Neural cell (in vitro differentiated cells): ENCODE data around the gene AHCYL1.

Experiments used
- CTCF ChIP-seq: fragments of 450-650 bp; IDR thresholded peaks from 2 replicates; pipeline ENCODE4 v1.5.1; 2014; ENCODE audit warnings: antibody characterized with exemption, mild to moderate bottlenecking, moderate library complexity; ENCODE audit not compliant: poor library complexity, severe bottlenecking
- EP300 ChIP-seq: fragments of 450-650 bp; conservative IDR thresholded peaks from 2 replicates; pipeline ENCODE4 v1.6.1; 2014; ENCODE audit warnings: antibody characterized with exemption, mild to moderate bottlenecking, moderate library complexity; ENCODE audit not compliant: poor library complexity, severe bottlenecking
- EZH2 ChIP-seq: fragments of 200-600, 300-800 bp; shearing (Covaris generic), sonication (generic); IDR thresholded peaks from 2 replicates; pipeline ENCODE4 v1.6.1; 2014; ENCODE audit warnings: antibody characterized with exemption, low read length, borderline replicate concordance, mild to moderate bottlenecking; ENCODE audit not compliant: insufficient read depth, poor library complexity, severe bottlenecking
- MXI1 ChIP-seq: fragments of 450-650 bp; conservative IDR thresholded peaks from 2 replicates; pipeline ENCODE4 v1.6.1; 2014; ENCODE audit warnings: antibody characterized with exemption, mild to moderate bottlenecking; ENCODE audit not compliant: poor library complexity, severe bottlenecking
- POLR2AphosphoS5 ChIP-seq: IDR thresholded peaks from 2 replicates; pipeline ENCODE4 v1.6.1; 2012
- TAF1 ChIP-seq: IDR thresholded peaks from 2 replicates; pipeline ENCODE4 v1.6.1; 2012; ENCODE audit warnings: low read depth

- TF ChIP-seq CTCF (no peak), EP300 (no peak), POLR2AphosphoS5 (no peak), EZH2 (no peak), TAF1 (no peak), MXI1 (no peak)
Measured at GRCh38 chr1:110038271-110038670, 53.7 kb downstream of the AHCYL1 start.
